Tibial nerve (tissue), 4 donors: Measurements from ENCODE around the gene SSR4. TPM values are rescaled to one million over a fixed set of nuclear protein-coding genes. Genes with fewer than 3 reads are reported as not detected.
A peak's percentile ranks its signal among the peaks of the same experiment; 100 is the strongest.

Source experiments
- DNase-seq, 2 donors: peaks; one replicate each; pipeline ENCODE4 v3.0.0-alpha.2; 2019; ENCODE audit warnings: low spot score in 2 of 2
- H3K27ac ChIP-seq, 4 donors: fragments of 200-600 bp; sonication (generic) in 3 of 4; one replicate each; pipeline ENCODE4 v1.5.1; 2017 to 2019; ENCODE audit warnings: mild to moderate bottlenecking in 1 of 4
- H3K27me3 ChIP-seq, 2 donors: fragments of 200-600 bp; sonication (generic) in 1 of 2; one replicate each; pipeline versions ENCODE4 v1.5.1 to v1.6.0; 2017 to 2019
- H3K36me3 ChIP-seq, 3 donors: fragments of 200-600 bp; sonication (generic); one replicate each; pipeline ENCODE4 v1.5.1; 2018 to 2019
- H3K4me1 ChIP-seq, 4 donors: fragments of 200-600 bp; sonication (generic) in 3 of 4; one replicate each; pipeline ENCODE4 v1.5.1; 2017 to 2019
- H3K4me3 ChIP-seq, 4 donors: fragments of 200-600 bp; sonication (generic) in 3 of 4; one replicate each; pipeline ENCODE4 v1.5.1; 2017 to 2019; ENCODE audit warnings: mild to moderate bottlenecking in 1 of 4, moderate library complexity in 1 of 4
- H3K9me3 ChIP-seq, 4 donors: fragments of 200-600 bp; sonication (generic) in 3 of 4; one replicate each; pipeline ENCODE4 v1.5.1; 2017 to 2019
- CTCF ChIP-seq, 5 experiments: fragments of 200-600 bp in 3 of 5; fragments of 450-650 bp in 2 of 5; sonication (generic) in 3 of 5; IDR thresholded peaks; one replicate each; pipeline ENCODE4 v1.5.1; 2016 to 2019; ENCODE audit warnings: antibody characterized with exemption in 5 of 5, mild to moderate bottlenecking in 3 of 5, moderate library complexity in 2 of 5
- EP300 ChIP-seq, 2 donors: sonication (generic); formaldehyde crosslinking; IDR thresholded peaks; one replicate each; pipeline ENCODE4 v1.6.1; 2017; ENCODE audit warnings: antibody characterized with exemption in 2 of 2, mild to moderate bottlenecking in 1 of 2
- POLR2A ChIP-seq, 2 donors: fragments of 450-650 bp; IDR thresholded peaks; one replicate each; pipeline ENCODE4 v1.6.1; 2017; ENCODE audit warnings: antibody characterized with exemption in 2 of 2, mild to moderate bottlenecking in 2 of 2, moderate library complexity in 2 of 2
- WGBS, 2 donors: methylation state at CpG; one replicate each; pipeline ENCODE4 v1.1.5; 2018; 5-methylcytosine and 5-hydroxymethylcytosine counted together
- total RNA-seq, 4 donors: library from RNA; depleted of rRNA; stranded (reverse); fragments of >200 nt; gene quantifications; one replicate each; pipeline ENCODE4 v1.1.0, GENCODE V29; 2016

Gene SSR4
- total RNA-seq, 4 donors from 2014 or later = 93.6 to 156 (median 131) TPM

- TF ChIP-seq POLR2A (IDR thresholded peaks at IDR 0.05) (no peak), EP300 (IDR thresholded peaks at IDR 0.05) (no peak), CTCF (IDR thresholded peaks at IDR 0.05) (peak in 1 of 5 experiments; percentile 10)
- H3K36me3 ChIP-seq = no peaks in the 10 kb centered on the region
- DNase-seq = no peak
Measured at GRCh38 chrX:153768311-153769157, 25.9 kb upstream of the SSR4 start.

GRCh38 chrX:153769158-153769864, 25.2 kb upstream of the SSR4 start:
- no peak for TF ChIP-seq POLR2A (IDR thresholded peaks at IDR 0.05)
- TF ChIP-seq EP300 (IDR thresholded peaks at IDR 0.05) = no peak
- no peak for TF ChIP-seq CTCF (IDR thresholded peaks at IDR 0.05)
- Histone ChIP-seq H3K4me3 (no peak overlapping the region), H3K27me3 (no peaks in the 10 kb centered on the region), H3K27ac (peak overlapping the region in 2 of 4 donors; percentile 78 to 82), H3K4me1 (peaks cover 0 to 32% (median 3%) of the 10 kb centered on the region in 4 donors), H3K36me3 (peaks cover 0 to 5% (median 0%) of the 10 kb centered on the region in 3 donors), H3K9me3 (no peaks in the 10 kb centered on the region)
- WGBS, 2 donors = 69 to 90% methylated on average over 2 to 16 of the region's 23 CpGs
- DNase-seq = no peak

More at GRCh38 chrX:153768311-153769157, 25.9 kb upstream of the SSR4 start:
- Histone ChIP-seq H3K9me3 (no peaks in the 10 kb centered on the region), H3K27me3 (no peaks in the 10 kb centered on the region), H3K4me1 (peaks cover 0 to 35% (median 3%) of the 10 kb centered on the region in 4 donors), H3K4me3 (peak overlapping the region in 1 of 4 donors; percentile 48), H3K27ac (peak overlapping the region in 2 of 4 donors; percentile 78 to 82)
- 55 to 76% methylated on average over 4 to 13 of the region's 22 CpGs for WGBS, 2 donors

GRCh38 chrX:153769865-153770600, 24.4 kb upstream of the SSR4 start:
- 45 to 74% methylated on average over 7 to 23 of the region's 25 CpGs for WGBS, 2 donors
- Histone ChIP-seq H3K36me3 (peaks cover 0 to 12% (median 0%) of the 10 kb centered on the region in 3 donors), H3K4me3 (no peak overlapping the region), H3K9me3 (no peaks in the 10 kb centered on the region), H3K27me3 (no peaks in the 10 kb centered on the region), H3K4me1 (peaks cover 0 to 25% (median 3%) of the 10 kb centered on the region in 4 donors), H3K27ac (peak overlapping the region in 2 of 4 donors; percentile 78 to 82)
- no peak for TF ChIP-seq POLR2A (IDR thresholded peaks at IDR 0.05)
- no peak for DNase-seq

- Histone ChIP-seq H3K27ac (peak overlapping the region in 2 of 4 donors; percentile 72 to 82), H3K4me1 (peaks cover 0 to 23% (median 3%) of the 10 kb centered on the region in 4 donors), H3K4me3 (no peak overlapping the region), H3K36me3 (peaks cover 0 to 20% (median 0%) of the 10 kb centered on the region in 3 donors), H3K9me3 (no peaks in the 10 kb centered on the region), H3K27me3 (no peaks in the 10 kb centered on the region)
- DNase-seq = no peak
- 17 to 80% methylated on average over 1 of the region's 18 CpGs for WGBS, 2 donors
- TF ChIP-seq EP300 (IDR thresholded peaks at IDR 0.05) (peak in 1 of 2 donors; percentile 31), POLR2A (IDR thresholded peaks at IDR 0.05) (no peak)
Measured at GRCh38 chrX:153770601-153771414, 23.7 kb upstream of the SSR4 start.

- Histone ChIP-seq H3K27ac (peak overlapping the region in 2 of 4 donors; percentile 43 to 82), H3K27me3 (no peaks in the 10 kb centered on the region), H3K9me3 (no peaks in the 10 kb centered on the region), H3K4me3 (no peak overlapping the region), H3K36me3 (peaks cover 0 to 20% (median 0%) of the 10 kb centered on the region in 3 donors), H3K4me1 (peaks cover 0 to 23% (median 3%) of the 10 kb centered on the region in 4 donors)
- WGBS, 2 donors = 71 to 78% methylated on average over 4 to 32 of the region's 37 CpGs
- no peak for TF ChIP-seq POLR2A (IDR thresholded peaks at IDR 0.05)
- no peak for TF ChIP-seq EP300 (IDR thresholded peaks at IDR 0.05)
- TF ChIP-seq CTCF (IDR thresholded peaks at IDR 0.05) = no peak
- DNase-seq = no peak
Measured at GRCh38 chrX:153771415-153772315, 22.8 kb upstream of the SSR4 start.
